ENCODE data around the gene CIC.
A peak's percentile ranks its signal among the peaks of the same experiment; 100 is the strongest.

Gene CIC

GRCh38 chr19:42277821-42278451 is 8.9 kb downstream of the CIC start:
- DNase-seq (ENCODE audit: low read depth in 2 of 2) = no peak

GRCh38 chr19:42278452-42279154 is 9.6 kb downstream of the CIC start:
- no peak for DNase-seq (ENCODE audit: low read depth in 2 of 2)

DNA sequence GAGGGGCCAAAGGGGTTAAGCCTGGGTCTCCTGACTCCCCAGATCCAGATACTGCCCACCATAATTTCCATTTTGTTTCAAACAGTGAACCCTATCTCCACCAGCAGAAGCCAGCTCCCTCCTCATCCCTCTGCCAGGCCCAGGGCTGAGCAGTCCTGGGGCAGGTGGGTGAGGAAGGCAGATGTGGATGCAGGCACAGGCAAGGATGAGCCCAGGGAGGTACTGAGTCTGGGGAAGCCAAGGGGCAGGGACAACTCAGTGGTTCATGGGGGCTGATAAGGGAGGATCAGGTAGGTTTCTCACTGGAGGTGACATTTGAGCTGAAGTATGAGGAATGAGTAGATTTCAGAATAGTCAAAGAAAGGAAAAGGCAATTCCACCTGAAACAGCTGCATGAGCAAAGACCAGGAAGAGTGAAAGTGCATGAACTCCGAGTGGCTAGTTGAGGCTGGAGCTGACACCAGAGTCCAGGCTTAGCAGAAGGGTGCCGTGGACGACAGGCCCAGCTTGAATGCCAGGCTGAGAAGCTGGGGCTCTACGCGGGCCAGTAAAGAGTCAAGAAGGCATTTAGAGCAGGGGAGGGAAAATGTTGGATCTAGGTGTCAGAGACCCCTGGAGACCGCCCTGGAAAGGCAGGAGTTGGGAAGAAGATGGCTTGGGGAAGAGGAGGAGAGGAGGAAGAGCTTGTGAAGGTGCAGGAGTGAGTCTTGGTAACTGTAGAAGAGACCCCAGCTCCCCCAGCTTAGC is 10.3 kb downstream of the CIC start:
- no peak for DNase-seq (ENCODE audit: low read depth in 2 of 2)

DNA sequence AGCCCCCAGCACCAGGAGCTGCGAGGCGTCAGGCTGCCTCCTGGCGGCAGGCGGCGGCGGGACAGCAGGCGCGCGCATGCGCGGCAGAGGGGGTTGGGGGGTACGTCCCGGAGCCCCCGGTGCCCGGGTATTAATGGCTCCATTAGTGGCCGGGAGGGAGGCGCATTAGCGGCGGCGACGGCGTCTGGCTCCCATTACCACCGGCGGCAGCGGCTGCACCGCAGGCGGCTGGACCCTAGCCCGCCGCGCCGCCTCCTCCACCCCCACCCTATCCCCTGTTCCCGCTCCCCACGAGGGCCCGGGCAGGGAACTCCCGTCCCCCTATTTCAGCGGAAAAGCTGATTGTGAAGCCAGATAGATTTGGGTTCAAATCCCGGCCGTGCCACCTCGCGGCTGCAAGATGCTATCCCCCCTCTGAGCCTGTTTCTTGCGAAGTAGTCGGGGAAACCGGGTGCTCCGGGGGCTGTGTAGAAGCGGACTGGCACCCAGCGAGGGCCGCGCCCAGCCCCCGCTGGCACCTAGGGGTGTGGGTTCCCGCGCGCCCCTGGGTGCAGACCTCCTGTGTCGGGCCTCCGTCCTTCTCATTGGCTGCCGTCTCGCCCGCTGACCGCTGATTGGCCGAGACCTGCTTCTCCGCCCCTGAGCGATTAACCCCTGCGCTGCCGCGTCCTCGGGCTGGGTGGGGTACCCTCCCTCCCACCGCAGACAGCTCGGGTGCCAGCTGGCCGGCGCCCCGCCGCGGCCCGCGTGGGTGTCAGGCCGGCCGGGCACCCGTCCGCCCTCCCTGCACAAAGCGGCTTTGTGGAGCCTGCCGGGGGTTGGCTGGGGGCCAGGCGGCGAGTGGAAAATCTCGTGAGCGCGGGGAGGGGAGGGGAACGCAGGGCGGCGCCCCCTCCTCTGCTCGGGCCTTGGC is 11.1 kb downstream of the CIC start:
- peak; percentile 76 to 86 for DNase-seq (ENCODE audit: low read depth in 2 of 2)

GRCh38 chr19:42280815-42281145 is 11.7 kb downstream of the CIC start:
- no peak for DNase-seq (ENCODE audit: low read depth in 2 of 2)

DNA sequence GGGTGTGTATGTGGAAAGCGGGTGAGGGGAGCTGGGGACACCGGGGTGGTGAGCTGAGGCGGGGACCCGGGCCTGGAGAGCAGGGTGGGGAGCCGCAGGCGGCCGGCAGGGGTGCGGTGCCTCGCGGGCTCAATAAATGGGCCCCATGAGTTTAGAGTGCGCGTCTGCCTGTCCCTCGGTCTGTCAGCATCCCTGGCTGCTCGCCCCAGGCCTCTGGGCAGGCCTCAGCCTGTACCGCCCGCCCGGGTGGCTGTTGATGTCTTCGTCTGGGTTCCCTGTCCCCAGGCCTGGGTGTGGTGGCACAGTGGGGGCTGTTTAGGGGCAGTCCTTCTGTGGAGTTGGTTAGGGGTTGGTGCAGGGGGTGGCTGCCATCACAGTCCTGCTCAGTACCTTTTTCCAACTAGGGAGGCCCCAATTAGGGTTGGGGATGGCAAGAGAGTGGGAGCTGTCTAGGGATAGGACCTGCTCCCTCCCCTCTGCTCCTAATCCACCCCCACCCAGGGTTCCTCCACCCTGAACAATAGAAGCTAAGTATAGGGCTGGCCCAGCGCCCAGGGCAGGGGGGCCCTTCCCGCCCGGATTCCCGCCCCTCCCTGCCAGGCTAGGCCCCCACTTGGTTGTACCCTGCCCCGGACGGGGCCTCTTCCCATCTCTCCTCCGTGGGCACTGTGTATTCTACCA is 12.2 kb downstream of the CIC start:
- DNase-seq (ENCODE audit: low read depth in 2 of 2) = no peak

GRCh38 chr19:42281827-42282762 is 13.0 kb downstream of the CIC start:
- DNase-seq (ENCODE audit: low read depth in 2 of 2) = no peak

- DNase-seq (ENCODE audit: low read depth in 2 of 2) = no peak
Observed at GRCh38 chr19:42282819-42283187, 13.8 kb downstream of the CIC start.

DNA sequence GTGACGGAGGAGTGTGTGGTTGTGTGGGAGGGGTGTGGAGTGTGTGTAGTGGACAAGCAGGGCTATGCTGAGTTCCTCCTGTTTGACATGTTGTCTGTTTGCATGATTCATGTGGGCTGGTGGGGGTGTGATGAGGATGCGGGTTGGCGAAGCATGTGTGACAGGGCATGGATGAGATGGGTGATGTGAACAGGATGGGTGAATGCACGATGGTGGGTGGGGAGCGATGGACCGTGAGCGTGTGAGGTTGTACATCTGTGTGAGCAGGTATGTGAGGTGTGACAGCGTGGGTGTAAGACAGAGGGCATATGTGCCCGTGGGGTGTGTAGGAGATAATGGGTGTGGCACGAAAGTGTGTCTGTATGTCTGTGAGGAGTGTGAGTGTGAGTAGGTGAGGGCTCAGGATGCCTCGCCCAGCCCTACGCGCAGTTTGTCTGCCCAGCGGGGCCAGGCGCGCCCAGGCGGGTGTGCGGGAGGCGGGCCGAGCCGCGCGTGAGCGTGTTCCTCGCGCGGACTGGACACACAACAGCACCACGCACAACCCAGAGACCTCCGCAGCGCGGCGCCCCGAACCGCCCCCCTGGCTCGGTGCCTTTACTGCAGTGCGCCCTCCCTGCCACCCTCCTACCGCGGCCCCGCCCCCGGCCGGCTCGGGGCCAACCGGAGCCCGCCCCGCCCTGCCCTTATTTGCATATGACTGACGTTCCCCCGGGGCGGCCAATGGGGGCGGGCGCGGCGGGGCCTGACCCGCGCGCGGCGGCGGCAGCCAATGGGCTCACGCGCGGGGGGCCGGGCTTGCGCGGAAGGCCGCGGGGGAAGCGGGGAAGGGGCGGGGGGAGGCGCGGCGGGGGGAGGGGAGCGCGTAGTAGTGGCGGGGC is 14.4 kb downstream of the CIC start:
- peak; percentile 88 to 93 for DNase-seq (ENCODE audit: low read depth in 2 of 2)

- DNase-seq (ENCODE audit: low read depth in 2 of 2) = peak in 1 of 2 donors; percentile 72
Observed at GRCh38 chr19:42284066-42284501, 15.0 kb downstream of the CIC start.

DNA sequence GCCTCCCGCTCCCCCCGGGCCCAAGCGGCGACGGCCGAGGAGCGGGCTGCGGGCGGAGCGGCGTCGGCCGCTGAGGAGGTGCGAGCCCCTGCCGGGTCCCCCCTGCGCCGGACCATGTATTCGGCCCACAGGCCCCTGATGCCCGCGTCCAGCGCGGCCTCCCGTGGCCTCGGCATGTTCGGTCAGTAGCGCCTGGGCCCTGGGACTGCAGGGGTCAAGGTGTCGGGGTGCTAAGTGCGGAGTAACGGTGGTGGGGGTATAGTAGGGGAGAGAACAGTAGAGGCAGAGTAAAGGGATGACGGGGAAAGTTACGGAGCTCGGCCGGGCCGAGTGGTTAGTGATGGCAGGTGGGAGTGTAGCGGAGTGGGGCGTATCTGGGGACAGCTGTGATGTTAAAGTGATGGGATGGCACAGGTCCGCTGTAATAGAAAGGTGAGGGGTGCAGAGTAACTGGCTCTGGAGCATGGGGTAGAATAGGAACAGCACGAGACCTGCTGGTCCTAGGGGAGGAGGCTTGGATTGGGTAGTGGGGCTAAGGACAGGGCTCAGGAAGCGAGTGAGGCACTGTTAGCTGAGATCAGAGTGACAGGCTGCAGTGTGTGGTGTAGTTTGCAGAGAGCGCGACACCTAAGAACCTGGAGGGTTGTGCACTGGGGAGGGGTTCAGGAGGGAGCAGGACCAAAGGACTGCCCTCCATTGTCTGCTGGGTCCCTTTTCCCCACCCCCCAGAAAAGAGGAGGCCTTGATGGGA is 15.7 kb downstream of the CIC start:
- DNase-seq (ENCODE audit: low read depth in 2 of 2) = no peak

GRCh38 chr19:42285541-42285941 is 16.5 kb downstream of the CIC start:
- DNase-seq (ENCODE audit: low read depth in 2 of 2) = no peak

DNA sequence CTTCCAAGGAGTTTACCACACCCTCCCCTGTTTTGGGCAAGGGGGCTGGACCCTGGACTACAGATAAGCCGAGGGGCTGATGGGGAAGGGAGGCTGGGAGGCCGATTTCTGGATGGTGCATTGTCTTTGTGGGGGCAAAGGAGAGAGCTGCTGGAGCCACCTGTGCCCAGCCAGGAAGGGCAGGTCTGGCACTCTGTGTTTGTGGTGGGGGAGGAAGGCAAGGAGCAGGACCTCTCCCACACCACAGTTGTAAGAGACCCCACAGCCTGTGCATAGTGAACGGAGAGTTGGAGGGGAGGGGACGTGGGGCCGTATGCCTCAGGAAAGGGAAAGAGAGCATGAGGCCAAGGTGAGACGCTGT is 16.9 kb downstream of the CIC start:
- DNase-seq (ENCODE audit: low read depth in 2 of 2) = no peak

DNA sequence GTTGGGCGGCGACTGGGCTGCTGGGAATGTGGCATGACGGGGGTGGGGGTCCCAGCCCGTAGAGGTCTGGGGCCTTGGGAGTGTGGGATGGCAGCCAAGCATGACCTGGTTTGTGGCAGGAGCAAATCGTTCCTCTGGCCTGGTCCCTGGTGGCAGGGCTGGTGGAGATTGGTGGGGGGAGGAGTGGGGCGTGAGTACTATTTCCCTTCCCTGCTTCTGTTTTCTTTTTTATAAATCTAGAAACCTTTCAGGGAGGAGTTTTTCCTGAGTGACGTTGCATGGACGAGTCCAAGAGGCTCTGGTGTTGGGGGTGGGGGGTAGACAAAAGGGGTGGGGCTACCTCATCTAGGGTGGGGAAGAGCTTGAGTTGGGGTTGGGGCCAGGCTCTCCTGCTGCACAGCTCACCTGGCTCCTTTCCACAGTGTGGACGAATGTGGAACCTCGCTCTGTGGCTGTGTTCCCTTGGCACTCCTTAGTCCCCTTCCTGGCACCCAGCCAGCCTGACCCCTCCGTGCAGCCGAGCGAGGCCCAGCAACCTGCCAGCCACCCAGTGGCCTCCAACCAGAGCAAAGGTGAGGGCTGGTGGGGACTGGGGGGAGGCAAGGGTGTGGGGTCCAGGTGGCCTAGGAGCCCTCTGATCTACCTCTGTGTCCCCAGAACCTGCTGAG is 17.4 kb downstream of the CIC start:
- no peak for DNase-seq (ENCODE audit: low read depth in 2 of 2)

DNA sequence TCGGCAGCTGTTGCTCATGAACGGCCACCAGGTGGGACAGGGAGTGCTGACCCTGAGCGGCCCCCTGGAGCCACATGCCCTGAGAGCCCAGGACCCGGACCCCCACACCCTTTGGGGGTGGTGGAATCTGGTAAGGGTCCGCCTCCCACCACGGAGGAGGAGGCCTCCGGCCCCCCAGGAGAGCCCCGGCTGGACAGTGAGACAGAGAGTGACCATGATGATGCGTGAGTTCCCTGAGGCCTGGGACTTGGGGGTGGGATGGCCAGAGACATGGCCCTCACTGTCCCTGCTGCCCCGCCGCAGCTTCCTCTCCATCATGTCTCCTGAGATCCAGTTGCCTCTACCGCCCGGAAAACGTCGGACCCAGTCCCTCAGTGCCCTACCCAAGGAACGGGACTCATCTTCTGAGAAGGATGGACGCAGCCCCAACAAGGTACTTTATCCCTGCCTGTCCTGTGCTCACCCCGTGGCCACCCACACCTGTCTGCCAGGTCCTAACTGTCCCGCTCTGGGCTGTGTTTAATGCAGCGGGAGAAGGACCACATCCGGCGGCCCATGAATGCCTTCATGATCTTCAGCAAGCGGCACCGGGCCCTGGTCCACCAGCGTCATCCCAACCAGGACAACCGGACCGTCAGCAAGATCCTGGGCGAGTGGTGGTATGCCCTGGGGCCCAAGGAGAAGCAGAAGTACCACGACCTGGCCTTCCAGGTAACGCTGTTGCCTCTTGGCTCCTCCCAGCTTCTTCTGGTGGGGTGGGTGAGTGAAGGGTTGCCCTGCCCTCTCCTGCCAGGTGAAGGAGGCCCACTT is 18.2 kb downstream of the CIC start:
- DNase-seq (ENCODE audit: low read depth in 2 of 2) = no peak

DNA sequence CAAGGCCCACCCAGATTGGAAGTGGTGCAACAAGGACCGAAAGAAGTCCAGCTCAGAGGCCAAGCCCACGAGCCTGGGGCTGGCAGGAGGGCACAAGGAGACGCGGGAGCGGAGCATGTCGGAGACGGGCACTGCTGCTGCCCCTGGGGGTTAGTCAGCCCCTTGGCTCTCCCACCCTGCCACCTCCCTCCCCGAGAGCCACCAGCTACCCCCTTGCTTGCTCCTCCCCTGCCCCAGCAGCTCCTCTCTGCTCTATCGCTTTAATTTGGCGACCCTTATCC is 18.7 kb downstream of the CIC start:
- no peak for DNase-seq (ENCODE audit: low read depth in 2 of 2)

DNA sequence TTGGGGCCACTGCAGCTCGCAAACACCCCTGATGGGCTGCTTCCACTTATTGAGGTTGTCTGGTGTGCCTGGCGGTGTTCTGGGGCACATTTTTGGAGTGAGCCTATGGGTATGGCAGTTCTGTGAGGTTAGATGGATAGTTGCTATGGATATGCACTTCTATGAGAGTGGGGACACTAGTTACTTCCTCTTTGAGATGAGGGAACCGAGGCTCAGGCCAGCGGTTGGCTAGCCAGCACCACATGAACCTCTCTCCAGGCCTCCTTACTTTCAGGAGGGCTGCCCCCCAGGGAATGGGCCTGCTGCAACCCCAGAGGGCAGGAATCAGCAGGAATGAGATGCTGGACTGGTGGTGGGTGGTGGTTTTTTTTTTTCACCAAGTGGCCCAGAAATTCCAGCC is 19.3 kb downstream of the CIC start:
- no peak for DNase-seq (ENCODE audit: low read depth in 2 of 2)

All from activated CD4-positive, alpha-beta T cell treated with anti-CD3 and anti-CD28 coated beads for 24 hours (primary cell).